ENCODE measurements around the gene SLC35E2B. TPM values are rescaled to one million over a fixed set of nuclear protein-coding genes. Genes with fewer than 3 reads are reported as not detected.
"Not testable (repeated sequence)": the region's sequence is repeated elsewhere in the genome, so short reads cannot be mapped to it uniquely, and the experiment has no call there.

The SLC35E2B gene
- polyA plus RNA-seq, 1 donor from 2014 or later, result 93.2 TPM

DNA sequence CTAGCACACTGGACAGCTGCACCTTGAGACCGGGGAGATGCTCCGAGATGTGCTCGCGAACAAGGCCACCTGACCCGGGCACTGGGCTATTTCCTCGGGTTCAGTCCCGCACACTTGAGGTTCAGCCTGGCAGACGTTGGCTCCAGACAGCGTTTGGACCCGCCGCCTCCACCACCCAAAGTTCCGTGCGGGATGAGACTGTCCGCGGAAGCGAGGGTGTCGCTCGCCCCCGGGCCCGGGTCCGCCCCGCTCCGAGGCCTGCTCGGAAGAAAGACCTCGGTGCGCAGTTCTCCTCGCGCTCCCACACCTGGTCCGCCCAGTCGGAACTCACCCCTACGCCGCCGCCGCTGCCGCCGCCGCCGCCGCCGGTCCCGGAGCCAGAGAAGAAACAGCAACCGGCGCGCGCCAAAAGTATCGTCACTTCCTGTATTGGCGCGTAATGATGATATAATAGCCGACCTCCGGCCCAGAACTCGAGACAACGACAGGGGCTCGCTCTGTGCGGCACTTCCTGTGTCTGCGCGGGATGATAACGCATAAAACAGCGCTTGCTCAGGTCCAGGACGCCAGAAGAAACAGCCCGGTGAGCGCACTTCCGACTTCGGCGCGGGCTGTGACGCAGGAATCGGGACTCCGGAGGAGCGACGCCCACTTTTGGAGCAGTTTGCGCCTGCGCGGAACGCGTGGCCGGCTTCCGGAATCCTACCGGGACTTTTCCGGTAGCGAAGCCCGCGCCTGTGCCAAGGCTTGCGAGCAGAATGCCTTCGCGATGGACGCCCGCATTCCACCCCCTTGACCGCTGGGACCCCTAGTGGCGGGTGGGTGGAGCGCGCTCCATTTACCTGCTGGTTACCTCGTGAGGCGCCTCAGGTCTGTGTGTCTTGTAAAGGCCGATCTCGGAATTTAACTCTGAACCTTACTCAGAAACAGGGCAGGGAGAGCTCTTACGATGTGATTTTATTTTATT, 33.7 kb downstream of the SLC35E2B start, which contains the start of gene CDK11B:
Gene CDK11B, minus strand, starts transcription at position 422 of the 967 bp plus-strand sequence. CDS start 1,519 bp downstream, outside the sequence.
- TF ChIP-seq MXI1 (conservative IDR thresholded peaks at IDR 0.05; ENCODE audit: poor library complexity, severe bottlenecking) (peak; percentile 84), EP300 (conservative IDR thresholded peaks at IDR 0.05; ENCODE audit: poor library complexity, severe bottlenecking) (peak; percentile 86), POLR2AphosphoS5 (IDR thresholded peaks at IDR 0.05) (peak; percentile 77), RAD21 (conservative IDR thresholded peaks at IDR 0.05) (peak; percentile 8)
- TF ChIP-seq, protein P1, sequence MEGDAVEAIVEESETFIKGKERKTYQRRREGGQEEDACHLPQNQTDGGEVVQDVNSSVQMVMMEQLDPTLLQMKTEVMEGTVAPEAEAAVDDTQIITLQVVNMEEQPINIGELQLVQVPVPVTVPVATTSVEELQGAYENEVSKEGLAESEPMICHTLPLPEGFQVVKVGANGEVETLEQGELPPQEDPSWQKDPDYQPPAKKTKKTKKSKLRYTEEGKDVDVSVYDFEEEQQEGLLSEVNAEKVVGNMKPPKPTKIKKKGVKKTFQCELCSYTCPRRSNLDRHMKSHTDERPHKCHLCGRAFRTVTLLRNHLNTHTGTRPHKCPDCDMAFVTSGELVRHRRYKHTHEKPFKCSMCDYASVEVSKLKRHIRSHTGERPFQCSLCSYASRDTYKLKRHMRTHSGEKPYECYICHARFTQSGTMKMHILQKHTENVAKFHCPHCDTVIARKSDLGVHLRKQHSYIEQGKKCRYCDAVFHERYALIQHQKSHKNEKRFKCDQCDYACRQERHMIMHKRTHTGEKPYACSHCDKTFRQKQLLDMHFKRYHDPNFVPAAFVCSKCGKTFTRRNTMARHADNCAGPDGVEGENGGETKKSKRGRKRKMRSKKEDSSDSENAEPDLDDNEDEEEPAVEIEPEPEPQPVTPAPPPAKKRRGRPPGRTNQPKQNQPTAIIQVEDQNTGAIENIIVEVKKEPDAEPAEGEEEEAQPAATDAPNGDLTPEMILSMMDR (IDR thresholded peaks at IDR 0.05; ENCODE audit: poor library complexity, severe bottlenecking), result peak; percentile 50
- H3K27me3 ChIP-seq (ENCODE audit: insufficient read depth, low read depth, low read length); H3K36me3 ChIP-seq (ENCODE audit: insufficient read depth, low read length); H3K9me3 ChIP-seq (ENCODE audit: low read length); H3K4me2 ChIP-seq (ENCODE audit: low read length); H4K20me1 ChIP-seq (ENCODE audit: insufficient read depth); H3K9me2 ChIP-seq (ENCODE audit: insufficient read depth, low read length); H3F3A ChIP-seq (ENCODE audit: insufficient read depth, low read length, poor library complexity, severe bottlenecking); H3K79me2 ChIP-seq (replicated peaks; ENCODE audit: insufficient read depth, low read length): not testable (repeated sequence)
- peak within 1 kb of the TSS; percentile 91 for H3K27ac ChIP-seq (ENCODE audit: low read length)
- peak within 1 kb of the TSS; percentile 76 for H3K9ac ChIP-seq (ENCODE audit: low read length)
- peak within 1 kb of the TSS; percentile 8 for H2AFZ ChIP-seq (ENCODE audit: low read depth, low read length)
- peak within 1 kb of the TSS; percentile 68 for H3K4me3 ChIP-seq (ENCODE audit: low read length)

DNA sequence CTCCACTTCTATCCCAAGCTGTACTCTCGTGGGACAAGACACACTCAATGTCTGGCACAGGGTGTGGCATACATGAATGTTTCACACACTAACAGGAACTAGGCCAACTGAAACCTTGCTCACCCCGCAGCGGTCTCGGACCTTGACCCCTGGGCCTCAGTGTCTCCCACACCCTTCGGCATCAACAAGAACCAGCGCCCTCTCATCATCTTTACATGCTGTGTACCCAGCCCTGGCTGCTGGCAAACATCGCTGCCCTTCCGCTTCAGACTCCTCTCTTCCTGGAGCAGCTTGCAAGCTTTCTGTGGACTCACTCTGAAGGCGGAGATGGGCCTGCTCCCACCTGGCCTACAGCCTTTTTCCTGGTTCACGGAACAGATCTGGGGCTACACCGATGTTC, 44.3 kb downstream of the SLC35E2B start:
- not testable (repeated sequence) for H4K20me1 ChIP-seq (ENCODE audit: insufficient read depth); H3K4me3 ChIP-seq (ENCODE audit: low read length); H3K27ac ChIP-seq (ENCODE audit: low read length); H2AFZ ChIP-seq (ENCODE audit: low read depth, low read length); H3K27me3 ChIP-seq (ENCODE audit: insufficient read depth, low read depth, low read length); H3K9me2 ChIP-seq (ENCODE audit: insufficient read depth, low read length); H3K9ac ChIP-seq (ENCODE audit: low read length); H3F3A ChIP-seq (ENCODE audit: insufficient read depth, low read length, poor library complexity, severe bottlenecking); H3K79me2 ChIP-seq (replicated peaks; ENCODE audit: insufficient read depth, low read length); H3K36me3 ChIP-seq (ENCODE audit: insufficient read depth, low read length); H3K4me2 ChIP-seq (ENCODE audit: low read length); H3K9me3 ChIP-seq (ENCODE audit: low read length)

DNA sequence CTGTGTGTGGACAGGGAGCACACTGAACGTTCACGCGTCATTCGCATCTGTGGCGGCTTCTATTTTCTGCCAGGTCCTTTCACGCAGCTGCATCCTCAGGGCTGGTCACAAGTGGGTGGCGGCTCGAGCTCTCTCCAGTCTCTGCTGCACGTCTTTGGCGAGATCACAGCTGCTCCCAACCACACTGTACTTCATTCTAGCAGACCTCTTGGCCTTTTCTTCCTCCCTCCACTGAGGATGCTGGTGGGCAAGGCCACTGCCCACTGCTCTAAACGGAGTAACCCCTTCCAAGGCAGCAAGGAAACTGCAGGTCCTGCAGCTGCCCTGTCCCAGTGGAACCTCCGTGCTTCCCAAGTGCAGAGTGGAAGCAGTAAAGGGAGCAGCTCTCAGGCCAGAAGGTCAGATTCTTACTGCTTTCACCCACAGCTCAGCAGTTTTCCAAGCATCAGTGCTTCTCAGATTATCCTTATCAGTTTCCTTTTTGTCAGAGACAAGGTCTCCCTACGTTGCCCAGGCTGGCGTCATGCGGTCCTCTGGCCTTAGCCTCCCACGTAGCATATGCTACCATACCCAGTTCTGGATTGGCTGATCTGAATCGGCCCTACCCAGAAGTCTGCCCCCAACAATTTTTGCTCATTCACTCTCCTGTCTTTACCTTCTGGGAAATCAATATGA, 44.9 kb downstream of the SLC35E2B start:
- H2AFZ ChIP-seq (ENCODE audit: low read depth, low read length); H4K20me1 ChIP-seq (ENCODE audit: insufficient read depth); H3K36me3 ChIP-seq (ENCODE audit: insufficient read depth, low read length); H3K27me3 ChIP-seq (ENCODE audit: insufficient read depth, low read depth, low read length); H3F3A ChIP-seq (ENCODE audit: insufficient read depth, low read length, poor library complexity, severe bottlenecking); H3K9ac ChIP-seq (ENCODE audit: low read length); H3K79me2 ChIP-seq (replicated peaks; ENCODE audit: insufficient read depth, low read length); H3K27ac ChIP-seq (ENCODE audit: low read length); H3K9me3 ChIP-seq (ENCODE audit: low read length); H3K9me2 ChIP-seq (ENCODE audit: insufficient read depth, low read length); H3K4me2 ChIP-seq (ENCODE audit: low read length); H3K4me3 ChIP-seq (ENCODE audit: low read length): not testable (repeated sequence)

DNA sequence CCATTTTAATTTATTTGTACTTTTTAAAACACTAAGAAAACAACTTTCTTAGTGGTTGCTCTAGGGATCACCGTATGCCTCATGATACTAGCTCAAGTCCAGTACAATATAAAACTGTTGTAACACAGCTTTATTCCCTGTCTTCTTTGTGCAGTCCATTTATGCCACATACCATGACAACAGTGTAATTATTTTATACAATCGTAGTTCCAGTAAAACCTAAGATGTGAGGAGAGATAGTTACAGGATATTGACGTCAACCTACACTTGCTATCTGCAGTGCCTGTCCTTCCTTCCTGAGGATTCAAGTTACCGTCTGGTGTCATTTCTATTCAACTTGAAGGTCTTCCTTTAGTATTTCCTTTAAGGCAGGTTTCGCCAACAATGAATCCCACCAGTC, 46.3 kb downstream of the SLC35E2B start:
- not testable (repeated sequence) for H4K20me1 ChIP-seq (ENCODE audit: insufficient read depth); H2AFZ ChIP-seq (ENCODE audit: low read depth, low read length); H3K9ac ChIP-seq (ENCODE audit: low read length); H3F3A ChIP-seq (ENCODE audit: insufficient read depth, low read length, poor library complexity, severe bottlenecking); H3K9me3 ChIP-seq (ENCODE audit: low read length); H3K9me2 ChIP-seq (ENCODE audit: insufficient read depth, low read length); H3K4me2 ChIP-seq (ENCODE audit: low read length); H3K79me2 ChIP-seq (replicated peaks; ENCODE audit: insufficient read depth, low read length); H3K4me3 ChIP-seq (ENCODE audit: low read length); H3K27me3 ChIP-seq (ENCODE audit: insufficient read depth, low read depth, low read length); H3K36me3 ChIP-seq (ENCODE audit: insufficient read depth, low read length); H3K27ac ChIP-seq (ENCODE audit: low read length)

DNA sequence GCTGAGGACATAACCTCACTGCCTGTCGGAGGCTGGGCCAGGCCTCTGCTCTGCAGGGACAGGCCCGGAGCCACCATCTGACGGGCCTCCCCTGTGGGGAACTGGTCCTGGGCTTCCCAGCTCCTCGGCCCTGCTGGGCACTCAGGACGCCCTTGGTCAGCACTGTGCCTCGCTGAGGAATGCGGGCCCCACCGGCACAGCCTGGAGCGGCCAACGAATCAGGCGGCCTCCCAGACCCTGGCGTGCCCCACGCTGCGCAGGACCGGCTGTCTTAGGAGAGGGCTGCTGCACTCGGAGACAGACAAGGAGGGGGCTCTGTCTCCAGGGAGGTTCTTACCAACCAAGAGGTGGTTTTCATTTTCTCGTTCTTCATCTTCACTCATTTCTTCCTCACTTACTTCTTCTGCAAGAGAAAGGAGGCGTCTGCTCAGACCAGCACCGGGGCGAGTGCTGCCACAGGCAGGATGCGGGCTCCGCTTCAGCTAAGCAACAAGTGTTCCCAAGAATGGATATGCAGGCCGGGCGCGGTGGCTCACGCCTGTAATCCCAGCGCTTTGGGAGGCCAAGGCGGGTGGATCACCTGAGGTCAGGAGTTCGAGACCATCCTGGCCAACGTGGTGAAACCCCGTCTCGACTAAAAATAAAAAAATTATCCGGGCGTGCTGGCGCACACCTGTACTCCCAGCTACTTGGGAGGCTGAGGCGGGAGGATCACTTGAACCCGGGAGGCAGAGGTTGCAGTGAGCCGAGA, 51.7 kb downstream of the SLC35E2B start:
- H3K9me2 ChIP-seq (ENCODE audit: insufficient read depth, low read length); H4K20me1 ChIP-seq (ENCODE audit: insufficient read depth); H3K9me3 ChIP-seq (ENCODE audit: low read length): not testable (repeated sequence)

DNA sequence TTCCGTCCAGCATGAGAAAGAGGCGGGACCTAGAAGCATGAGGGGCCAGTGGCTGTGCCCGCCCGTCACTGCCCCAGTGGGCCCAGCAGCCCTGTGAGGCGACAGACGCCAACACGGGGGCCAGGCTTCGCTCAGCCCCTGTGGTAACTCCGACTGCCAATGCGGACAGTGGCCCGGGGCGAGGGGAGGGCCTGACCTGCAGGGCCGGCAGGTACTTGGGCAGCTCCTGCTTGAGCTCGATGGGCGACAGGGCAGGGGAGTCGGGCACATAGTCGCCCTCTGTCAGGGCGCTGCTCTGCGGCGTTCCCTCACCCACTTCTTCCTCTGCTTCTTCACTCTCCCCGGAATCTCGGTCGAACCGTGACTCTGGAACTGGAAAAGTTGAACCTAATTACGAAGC, 52.5 kb downstream of the SLC35E2B start:
- H3K9me2 ChIP-seq (ENCODE audit: insufficient read depth, low read length); H4K20me1 ChIP-seq (ENCODE audit: insufficient read depth); H3K36me3 ChIP-seq (ENCODE audit: insufficient read depth, low read length); H2AFZ ChIP-seq (ENCODE audit: low read depth, low read length); H3F3A ChIP-seq (ENCODE audit: insufficient read depth, low read length, poor library complexity, severe bottlenecking); H3K4me3 ChIP-seq (ENCODE audit: low read length); H3K27me3 ChIP-seq (ENCODE audit: insufficient read depth, low read depth, low read length); H3K27ac ChIP-seq (ENCODE audit: low read length); H3K79me2 ChIP-seq (replicated peaks; ENCODE audit: insufficient read depth, low read length); H3K4me2 ChIP-seq (ENCODE audit: low read length); H3K9ac ChIP-seq (ENCODE audit: low read length); H3K9me3 ChIP-seq (ENCODE audit: low read length): not testable (repeated sequence)

More for the DNA sequence above, 51.7 kb downstream of the SLC35E2B start:
- H3K36me3 ChIP-seq (ENCODE audit: insufficient read depth, low read length); H3K4me2 ChIP-seq (ENCODE audit: low read length); H3F3A ChIP-seq (ENCODE audit: insufficient read depth, low read length, poor library complexity, severe bottlenecking); H3K27me3 ChIP-seq (ENCODE audit: insufficient read depth, low read depth, low read length); H3K9ac ChIP-seq (ENCODE audit: low read length); H3K79me2 ChIP-seq (replicated peaks; ENCODE audit: insufficient read depth, low read length); H2AFZ ChIP-seq (ENCODE audit: low read depth, low read length); H3K4me3 ChIP-seq (ENCODE audit: low read length); H3K27ac ChIP-seq (ENCODE audit: low read length): not testable (repeated sequence)
